GM10248 (cell line): Measurements from ENCODE around the gene PARK7.

ENCODE experiments used
- CTCF ChIA-PET: fragments of 300-600 bp; sonication (Branson Sonifier 250); formaldehyde crosslinking; extraction: SDS; loops from one replicate; lab custom pipeline; 2021; ENCODE audit warnings: antibody characterized with exemption; lab: Yijun Ruan, JAX
- POLR2A ChIA-PET: fragments of 350-650 bp; sonication (Branson Sonifier 250); formaldehyde crosslinking; extraction: SDS; loops from one replicate; lab custom pipeline; 2020; ENCODE audit warnings: antibody characterized with exemption; lab: Yijun Ruan, JAX
- DNase-seq: peaks from one replicate; pipeline ENCODE4 v3.0.0; 2012; ENCODE audit errors: extremely low spot score
- TF ChIP-seq, protein P1 (sequence below): IDR thresholded peaks from 2 replicates; pipeline ENCODE4 v1.5.1; 2012; ENCODE audit warnings: mild to moderate bottlenecking, low read depth; ENCODE audit errors: extremely low read depth, missing control alignments, control extremely low read depth

Gene PARK7

DNA sequence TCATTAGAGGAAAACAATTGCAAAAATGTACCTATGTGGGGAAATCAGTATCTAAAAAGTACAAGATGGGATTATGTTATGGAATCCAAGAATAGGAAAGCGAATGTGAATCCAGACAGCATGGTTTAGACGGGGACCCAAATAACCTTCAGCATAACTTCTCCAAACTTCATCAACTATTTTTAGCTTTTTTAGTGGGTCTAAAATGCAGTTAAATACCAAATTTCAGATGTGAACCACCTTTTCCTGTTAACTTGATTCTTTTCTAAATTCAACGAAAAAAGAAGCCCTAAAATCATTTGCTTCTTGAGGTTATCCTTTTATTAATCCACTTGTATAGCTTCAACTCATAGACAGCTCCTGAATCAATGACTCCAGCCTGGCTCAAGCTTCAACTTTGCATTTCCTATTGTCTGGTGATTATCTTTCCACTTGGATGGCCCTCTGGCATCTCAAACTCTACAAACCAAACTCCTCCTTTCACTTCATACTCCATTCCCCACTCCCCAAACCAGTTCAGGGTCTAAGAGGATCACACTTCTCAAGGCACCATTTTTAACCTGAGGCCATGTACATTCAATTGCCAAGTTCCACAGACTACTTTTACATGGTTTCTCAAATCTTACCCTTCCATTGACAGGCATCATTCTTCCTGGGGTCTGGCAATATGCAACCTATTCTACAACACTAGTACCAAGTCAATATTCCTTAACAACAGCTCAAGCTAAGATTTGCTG is 57.1 kb downstream of the PARK7 start:
- POLR2A ChIA-PET: no interaction called here
- TF ChIP-seq, protein P1, sequence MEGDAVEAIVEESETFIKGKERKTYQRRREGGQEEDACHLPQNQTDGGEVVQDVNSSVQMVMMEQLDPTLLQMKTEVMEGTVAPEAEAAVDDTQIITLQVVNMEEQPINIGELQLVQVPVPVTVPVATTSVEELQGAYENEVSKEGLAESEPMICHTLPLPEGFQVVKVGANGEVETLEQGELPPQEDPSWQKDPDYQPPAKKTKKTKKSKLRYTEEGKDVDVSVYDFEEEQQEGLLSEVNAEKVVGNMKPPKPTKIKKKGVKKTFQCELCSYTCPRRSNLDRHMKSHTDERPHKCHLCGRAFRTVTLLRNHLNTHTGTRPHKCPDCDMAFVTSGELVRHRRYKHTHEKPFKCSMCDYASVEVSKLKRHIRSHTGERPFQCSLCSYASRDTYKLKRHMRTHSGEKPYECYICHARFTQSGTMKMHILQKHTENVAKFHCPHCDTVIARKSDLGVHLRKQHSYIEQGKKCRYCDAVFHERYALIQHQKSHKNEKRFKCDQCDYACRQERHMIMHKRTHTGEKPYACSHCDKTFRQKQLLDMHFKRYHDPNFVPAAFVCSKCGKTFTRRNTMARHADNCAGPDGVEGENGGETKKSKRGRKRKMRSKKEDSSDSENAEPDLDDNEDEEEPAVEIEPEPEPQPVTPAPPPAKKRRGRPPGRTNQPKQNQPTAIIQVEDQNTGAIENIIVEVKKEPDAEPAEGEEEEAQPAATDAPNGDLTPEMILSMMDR: no peak
- no peak for DNase-seq
- CTCF ChIA-PET: interaction anchor here (1.0 to 10.8 kb wide), 8 partner anchors 12 to 831 kb away, joined by 3 to 188 read pairs (median 4); no protein-coding TSS in a partner anchor

DNA sequence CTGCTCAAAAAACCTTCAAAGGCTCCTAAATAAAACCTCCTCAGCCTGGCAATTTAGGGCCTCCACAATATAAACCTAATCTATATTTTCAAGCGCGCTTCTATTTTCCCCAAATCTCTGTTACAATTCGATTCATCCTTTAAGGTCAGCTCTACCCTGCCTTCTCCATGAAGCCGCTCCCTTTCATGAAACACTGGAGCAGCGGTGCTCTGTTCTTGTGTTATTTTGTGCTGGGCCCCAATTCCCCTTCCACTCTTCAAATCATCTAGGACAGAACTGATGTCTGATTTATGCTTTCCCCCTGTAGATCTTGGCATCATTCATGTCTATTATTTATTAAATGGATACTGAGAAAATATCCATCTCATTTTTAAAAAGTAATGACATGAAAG is 57.7 kb downstream of the PARK7 start:
- ChIA-PET CTCF (interaction anchor here (1.0 to 10.8 kb wide), 5 partner anchors 40 to 830 kb away, joined by 3 to 188 read pairs (median 5); no protein-coding TSS in a partner anchor), POLR2A (no interaction called here)
- TF ChIP-seq, protein P1: no peak
- no peak for DNase-seq

- POLR2A ChIA-PET: no interaction called here
- no peak for DNase-seq
- CTCF ChIA-PET: interaction anchor here (1.0 to 10.8 kb wide), 3 partner anchors 41 to 329 kb away, joined by 5 to 188 read pairs (median 116); no protein-coding TSS in a partner anchor
- TF ChIP-seq, protein P1: no peak
Measured at GRCh38 chr1:8020032-8020431, 58.5 kb downstream of the PARK7 start.

DNA sequence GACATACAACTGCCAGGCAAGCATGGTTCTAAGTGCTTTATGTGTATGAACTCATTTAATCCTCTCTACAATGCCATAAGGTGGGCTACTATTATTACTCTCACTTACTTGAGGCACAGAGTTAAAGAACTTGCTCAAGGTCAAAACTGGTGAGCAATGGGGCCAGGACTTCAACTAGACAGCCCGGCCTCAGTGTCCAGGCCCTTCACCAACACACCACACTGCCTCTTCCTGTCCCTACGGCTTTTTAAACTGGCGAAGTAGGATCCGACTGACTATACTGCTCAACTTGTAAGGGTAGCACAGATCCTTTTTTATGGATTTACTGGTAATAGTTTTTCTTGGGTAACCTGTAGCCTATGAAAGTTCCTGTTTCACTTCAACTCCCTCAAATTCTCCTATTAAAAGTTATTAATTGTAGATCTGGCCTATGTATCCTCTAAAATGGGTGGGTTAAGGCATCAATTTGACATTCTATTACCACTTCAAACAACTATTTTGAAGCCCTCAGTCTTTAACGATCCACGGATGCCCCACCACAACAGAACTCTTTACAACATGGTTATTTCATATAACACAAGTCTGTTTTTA is 60.3 kb downstream of the PARK7 start:
- ChIA-PET POLR2A (no interaction called here), CTCF (interaction anchor here (8.5 to 10.8 kb wide), 2 partner anchors 42 to 293 kb away, joined by 116 to 188 read pairs; no protein-coding TSS in a partner anchor)
- TF ChIP-seq, protein P1: no peak
- DNase-seq: no peak

- ChIA-PET POLR2A (no interaction called here), CTCF (interaction anchor here (1.0 to 3.0 kb wide), 2 partner anchors 8 to 292 kb away, joined by 6 to 29 read pairs; no protein-coding TSS in a partner anchor)
- TF ChIP-seq, protein P1: no peak
- no peak for DNase-seq
Measured at GRCh38 chr1:8022395-8023286, 61.1 kb downstream of the PARK7 start.

DNA sequence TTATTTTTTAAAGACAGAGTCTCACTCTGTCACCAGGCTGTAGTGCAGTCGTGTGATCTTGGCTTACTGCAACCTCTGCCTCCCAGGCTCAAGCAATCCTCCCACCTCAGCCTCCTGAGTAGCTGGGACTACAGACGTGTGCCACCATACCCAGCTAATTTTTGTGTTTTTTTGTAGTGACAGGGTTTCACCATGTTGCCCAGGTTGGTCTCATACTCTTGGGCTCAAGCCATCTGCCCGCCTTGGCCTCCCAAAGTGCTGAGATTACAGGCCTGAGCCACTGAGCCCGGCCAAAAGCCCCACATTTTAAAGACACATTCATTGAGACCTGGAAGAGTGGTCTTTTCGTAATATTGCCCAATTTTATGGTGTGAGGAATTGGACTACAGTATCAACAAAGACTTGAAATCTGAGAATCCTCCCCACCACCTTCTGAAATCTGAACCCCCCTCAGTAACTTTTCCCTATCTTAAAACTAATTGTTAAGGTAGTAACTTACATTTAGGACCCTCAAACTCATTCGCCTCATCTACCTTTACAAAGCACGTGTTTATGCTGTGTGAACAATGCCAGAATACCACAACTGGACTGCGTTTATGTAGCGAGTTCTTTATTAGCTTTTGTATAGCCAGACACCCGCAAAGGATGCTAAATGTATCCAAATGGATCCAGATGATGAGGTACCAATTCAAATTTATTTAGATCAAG is 61.9 kb downstream of the PARK7 start:
- ChIA-PET POLR2A (no interaction called here), CTCF (interaction anchor here (0.7 to 3.0 kb wide), 3 partner anchors 9 to 293 kb away, joined by 3 to 29 read pairs (median 8); no protein-coding TSS in a partner anchor)
- DNase-seq: no peak
- TF ChIP-seq, protein P1: no peak
